ENCODE measurements around the gene HMGCS1. TPM values are rescaled to one million over a fixed set of nuclear protein-coding genes. Genes with fewer than 3 reads are reported as not detected.

Gene HMGCS1
- total and polyA plus RNA-seq, 2 of the 4 experiments (the other 2 are of a cell fraction) = 27.5 to 30.6 TPM

- Histone ChIP-seq H3K4me2 (ENCODE audit: low read depth, low read length) (no peak overlapping the region), H3K9ac (ENCODE audit: low read depth, low read length) (no peak overlapping the region), H3K4me1 (ENCODE audit: control insufficient read depth, insufficient read depth, low read length) (no peaks in the 10 kb centered on the region), H2AK9ac (replicated peaks; ENCODE audit: low read depth, low read length, poor library complexity) (no peak overlapping the region), H4K5ac (ENCODE audit: low read depth, low read length) (no peak overlapping the region), H4K8ac (ENCODE audit: low read depth in 2 of 2, low read length in 2 of 2) (no peak overlapping the region), H2BK5ac (ENCODE audit: low read depth, low read length, poor library complexity, severe bottlenecking) (no peak overlapping the region), H4K91ac (ENCODE audit: insufficient read depth, low read depth, low read length) (no peak overlapping the region), H3K4ac (ENCODE audit: low read depth, low read length) (no peak overlapping the region), H4K20me1 (ENCODE audit: insufficient read depth, low read length) (peaks cover 7% of the 10 kb centered on the region; the same call in 1 of the 2 replicates), H3K9me3 (ENCODE audit: control insufficient read depth, insufficient read depth, low read length) (no peaks in the 10 kb centered on the region), H3K27me3 (ENCODE audit: control insufficient read depth, insufficient read depth, low read length) (no peaks in the 10 kb centered on the region), H3K79me1 (ENCODE audit: low read depth in 1 of 2, low read length in 2 of 2) (peaks cover 21 to 26% of the 10 kb centered on the region in 2 experiments), H2BK20ac (ENCODE audit: low read depth, low read length) (no peak overlapping the region), H3K27ac (ENCODE audit: insufficient read depth, low read length) (no peak overlapping the region), H3K23ac (ENCODE audit: low read depth, low read length) (no peak overlapping the region), H3K9me1 (ENCODE audit: insufficient read depth, low read length) (no peaks in the 10 kb centered on the region), H2BK120ac (ENCODE audit: low read depth, low read length) (no peak overlapping the region), H3K18ac (ENCODE audit: low read depth, low read length) (no peak overlapping the region), H3K36me3 (ENCODE audit: control insufficient read depth, insufficient read depth, low read length) (peaks cover 8% of the 10 kb centered on the region), H2AK5ac (ENCODE audit: low read depth, low read length) (no peak overlapping the region), H2BK15ac (ENCODE audit: low read depth, low read length) (no peak overlapping the region), H3K4me3 (ENCODE audit: insufficient read depth, low read depth, low read length) (no peak overlapping the region), H3K14ac (replicated peaks; ENCODE audit: low read depth, low read length) (no peak overlapping the region), H3K56ac (ENCODE audit: extremely low read depth, insufficient read depth, low read length) (no peak overlapping the region), H2AFZ (replicated peaks; ENCODE audit: low read length, poor library complexity) (no peak overlapping the region)
- in situ Hi-C loops (cut with MboI; ENCODE audit: low sequenced_read_pairs) (loop anchor here (10.0 to 25.0 kb wide), 2 partner anchors 188 to 395 kb away; partner anchors contain the start of gene ZNF131), intact Hi-C loops (cut with micrococcal nuclease) (no loop called here), dilution Hi-C loops (cut with HindIII; ENCODE audit: low sequenced_read_pairs, unreplicated experiment) (no loop called here)
- BruUV-seq (replicated peaks) = no TSS peak
- POLR2A ChIA-PET (ENCODE audit: unreplicated experiment) = no interaction called here
- no CpG with 5 or more reads among the region's 1 CpG for WGBS, 2 experiments (ENCODE audit: extremely low coverage in 2 of 2, insufficient read length in 1 of 2)
- TF ChIP-seq CTCF (conservative IDR thresholded peaks at IDR 0.05; ENCODE audit: low read depth, low read length) (no peak), MAZ (IDR thresholded peaks at IDR 0.05; ENCODE audit: borderline replicate concordance, low read depth, low read length) (no peak), NFE2L2 (IDR thresholded peaks at IDR 0.05; ENCODE audit: low read depth, low read length) (no peak), MXI1 (IDR thresholded peaks at IDR 0.05; ENCODE audit: borderline replicate concordance, low read depth, low read length) (no peak), ELK1 (IDR thresholded peaks at IDR 0.05; ENCODE audit: borderline replicate concordance, low read depth, low read length) (no peak), SMC3 (IDR thresholded peaks at IDR 0.05; ENCODE audit: low read depth, low read length) (no peak), POLR2A (IDR thresholded peaks at IDR 0.05; ENCODE audit: low read depth, low read length) (no peak), MAFK (IDR thresholded peaks at IDR 0.05; ENCODE audit: low read depth, low read length) (no peak), FOS (IDR thresholded peaks at IDR 0.05; ENCODE audit: low read depth, low read length) (no peak), USF2 (IDR thresholded peaks at IDR 0.05; ENCODE audit: low read depth, low read length) (no peak), RFX5 (IDR thresholded peaks at IDR 0.05; ENCODE audit: low read depth, low read length) (no peak)
- DNase-seq (no peak), ATAC-seq (ENCODE audit: low read depth) (no peak)
- CTCF ChIA-PET = no interaction called here
Measured at GRCh38 chr5:43300112-43300511, 13.1 kb downstream of the HMGCS1 start.
